Stimulated activated CD8-positive, alpha-beta memory T cell treated with anti-CD3 and anti-CD28 coated beads, Interleukin-2, amount 100 ng/mL, for 1 hour (primary cell): Measurements from ENCODE around the gene SLC17A9.

ENCODE experiments used
- DNase-seq, 2 donors: peaks; one replicate each; pipeline ENCODE4 v3.0.0-alpha.2; 2020; ENCODE audit warnings: low read depth in 2 of 2

Gene SLC17A9

DNA sequence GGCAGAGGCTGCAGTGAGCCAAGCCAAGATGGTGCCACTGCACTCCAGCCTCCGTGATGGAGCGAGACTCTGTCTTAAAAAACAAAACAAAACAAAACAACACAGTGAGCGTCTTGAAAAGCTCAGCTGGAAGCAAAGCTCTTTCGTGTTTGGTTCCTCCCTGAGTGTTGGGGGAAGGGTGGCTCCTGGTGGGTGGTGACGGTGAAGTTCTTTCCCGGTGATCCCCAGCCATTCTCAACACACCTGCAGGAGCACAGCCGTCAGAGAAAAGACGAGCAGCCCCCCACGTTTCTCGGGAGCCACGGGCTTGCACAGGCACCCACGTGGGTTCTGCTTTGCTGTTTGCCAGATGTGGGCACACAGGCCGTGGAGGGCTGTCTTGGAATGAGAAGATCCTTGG is 51.0 kb downstream of the SLC17A9 start:
- no peak for DNase-seq

DNA sequence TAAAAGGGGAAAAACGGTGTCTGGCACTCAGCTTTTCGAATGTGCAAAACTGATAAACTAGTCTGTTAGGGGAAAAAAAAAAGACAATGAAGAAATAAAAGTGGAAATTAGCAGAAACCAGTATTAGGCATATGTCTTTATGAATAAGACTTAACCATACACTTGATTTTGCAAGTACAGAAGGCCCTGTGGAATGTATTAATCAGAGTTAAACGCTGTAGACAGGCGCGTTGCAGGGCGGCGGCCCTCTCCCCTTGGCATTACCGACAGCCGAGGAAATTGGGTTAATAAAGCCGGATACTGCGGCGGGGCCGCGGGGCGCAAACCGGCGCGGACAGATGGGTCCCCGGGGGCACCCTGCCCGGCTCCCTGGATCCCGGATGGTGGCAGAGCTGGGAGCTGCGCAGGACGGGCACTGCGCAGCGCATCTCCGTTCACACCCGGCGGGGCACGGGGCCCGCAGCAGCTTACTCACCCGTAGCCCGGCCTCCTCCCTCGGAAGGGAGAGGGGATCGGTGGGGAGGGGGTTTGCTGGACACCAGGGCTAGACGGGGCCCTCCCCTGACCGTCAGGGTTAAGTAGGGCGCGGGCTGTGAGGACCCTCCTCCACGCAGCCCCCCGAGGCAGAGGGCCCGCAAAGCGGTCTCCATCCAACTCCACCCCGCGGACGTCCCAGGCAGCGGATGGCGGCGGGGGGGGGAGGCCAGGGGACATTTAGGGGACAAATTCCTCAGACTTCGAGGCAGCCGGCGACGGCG is 52.3 kb downstream of the SLC17A9 start:
- DNase-seq: no peak

DNA sequence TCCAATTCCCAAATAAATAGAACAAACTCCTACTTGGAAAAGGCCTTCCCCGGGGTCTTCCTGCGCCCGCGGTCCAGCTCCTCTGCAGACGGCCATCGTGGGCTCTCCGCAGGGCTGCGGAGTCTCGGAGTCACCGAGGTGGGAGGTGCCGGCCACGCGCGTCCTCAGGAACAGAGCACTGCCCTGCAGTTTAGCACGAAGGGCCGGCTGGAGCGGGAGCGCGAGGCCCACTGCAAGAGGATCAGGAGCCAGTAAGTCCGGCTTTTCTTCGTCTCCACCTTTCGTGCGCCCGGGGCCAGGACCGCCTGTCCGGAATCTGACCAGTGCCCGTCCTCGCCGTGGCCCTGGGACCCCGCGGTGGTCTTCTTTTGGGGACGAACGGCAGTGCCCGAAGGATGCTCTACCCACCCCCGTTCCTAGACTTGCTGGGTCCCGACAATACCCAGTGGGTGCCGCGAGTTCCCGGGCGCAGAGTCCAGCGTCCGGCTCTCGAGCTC is 52.9 kb downstream of the SLC17A9 start:
- no peak for DNase-seq

DNA sequence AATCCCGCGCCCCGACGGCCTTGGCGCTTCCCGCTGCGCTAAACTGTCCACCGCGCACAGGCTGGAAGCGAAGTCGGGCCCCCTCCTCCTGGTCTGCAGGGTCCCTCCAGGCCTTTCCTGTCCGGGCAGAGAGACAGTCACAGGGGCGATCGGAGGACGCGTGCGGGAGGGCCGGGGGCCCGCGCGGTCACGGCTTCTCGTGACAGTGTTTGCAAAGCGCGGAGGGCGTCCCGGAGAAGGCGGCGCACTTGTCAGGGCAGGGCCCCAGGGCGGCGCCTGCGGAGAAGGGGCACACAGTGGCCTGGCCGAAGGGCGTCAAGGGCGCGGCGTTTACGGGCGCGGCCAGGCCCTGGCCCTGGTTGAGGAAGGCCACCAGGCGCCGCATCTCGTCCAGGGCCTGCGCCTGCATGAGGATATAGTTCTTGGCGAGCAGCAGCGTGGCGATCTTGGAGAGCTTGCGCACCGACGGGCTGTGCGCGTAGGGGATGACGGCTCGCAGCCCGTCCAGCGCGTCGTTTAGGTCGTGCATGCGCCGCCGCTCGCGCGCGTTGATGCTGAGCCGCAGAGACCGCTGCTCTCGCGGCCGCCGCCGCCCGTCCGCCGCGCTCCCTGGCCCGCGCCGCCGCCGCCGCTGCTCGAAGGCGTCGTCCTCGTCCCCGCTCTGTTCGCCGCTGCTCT is 53.5 kb downstream of the SLC17A9 start:
- DNase-seq: no peak

DNA sequence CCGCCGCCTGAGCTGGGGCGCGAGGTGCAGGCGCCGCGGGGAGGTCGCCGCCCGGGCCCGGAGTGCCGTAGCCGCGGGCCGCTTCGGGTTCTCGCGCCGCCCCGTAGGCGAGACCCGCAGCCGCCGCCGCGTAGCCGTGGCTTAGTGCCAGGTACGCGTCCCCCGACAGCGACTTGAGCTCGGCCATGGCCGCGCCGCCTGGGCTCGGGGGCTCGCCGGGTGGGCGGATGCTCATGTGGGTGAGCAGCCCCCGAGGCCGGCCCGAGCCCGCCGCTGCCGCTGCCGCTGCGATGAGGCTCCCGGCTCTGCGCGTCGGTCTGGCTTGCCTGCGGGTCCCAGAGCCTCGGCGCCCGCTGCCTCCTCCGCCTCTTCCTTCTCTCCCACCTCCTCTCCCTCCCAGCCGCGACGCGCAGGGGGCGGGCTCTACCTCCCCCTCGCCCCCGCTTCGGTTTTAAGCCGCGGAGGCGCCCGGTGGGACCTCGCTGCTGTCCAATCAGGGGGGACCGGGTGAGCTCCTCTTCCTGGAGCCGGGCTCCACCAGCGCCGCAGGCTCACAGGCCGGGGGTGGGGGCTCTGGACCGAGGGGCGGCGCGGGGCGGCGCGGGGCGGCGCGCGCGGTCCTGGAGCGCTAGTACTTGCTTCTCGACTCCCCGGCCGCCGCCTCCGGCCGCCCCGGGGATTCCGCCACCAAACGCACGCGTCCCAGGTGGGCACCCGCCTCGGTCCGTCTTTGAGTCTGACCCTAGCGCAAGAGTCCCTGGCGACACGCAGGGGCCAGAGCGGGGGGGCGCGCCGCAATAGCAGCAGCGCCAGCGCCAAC is 54.2 kb downstream of the SLC17A9 start, which contains the start of gene BHLHE23:
Gene BHLHE23, minus strand, starts transcription at position 425 of the 820 bp plus-strand sequence. Its CDS starts 190 bp downstream, at position 235.
- no peak for DNase-seq

DNA sequence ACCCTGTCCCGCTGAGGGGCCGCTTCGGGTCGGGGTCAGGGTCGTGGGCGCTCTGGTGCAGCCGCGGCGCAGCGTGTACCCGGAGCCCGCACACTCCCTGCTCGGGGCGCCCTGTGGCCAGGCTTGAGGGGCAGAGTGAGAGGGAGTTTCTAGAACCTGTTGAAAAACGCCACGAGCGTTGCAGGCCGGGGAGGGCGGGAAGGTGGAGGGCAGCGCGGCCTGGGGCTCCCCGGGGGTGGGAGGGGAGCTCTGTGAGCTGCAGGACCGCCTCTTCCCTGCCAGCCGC is 54.8 kb downstream of the SLC17A9 start:
- DNase-seq: no peak

DNA sequence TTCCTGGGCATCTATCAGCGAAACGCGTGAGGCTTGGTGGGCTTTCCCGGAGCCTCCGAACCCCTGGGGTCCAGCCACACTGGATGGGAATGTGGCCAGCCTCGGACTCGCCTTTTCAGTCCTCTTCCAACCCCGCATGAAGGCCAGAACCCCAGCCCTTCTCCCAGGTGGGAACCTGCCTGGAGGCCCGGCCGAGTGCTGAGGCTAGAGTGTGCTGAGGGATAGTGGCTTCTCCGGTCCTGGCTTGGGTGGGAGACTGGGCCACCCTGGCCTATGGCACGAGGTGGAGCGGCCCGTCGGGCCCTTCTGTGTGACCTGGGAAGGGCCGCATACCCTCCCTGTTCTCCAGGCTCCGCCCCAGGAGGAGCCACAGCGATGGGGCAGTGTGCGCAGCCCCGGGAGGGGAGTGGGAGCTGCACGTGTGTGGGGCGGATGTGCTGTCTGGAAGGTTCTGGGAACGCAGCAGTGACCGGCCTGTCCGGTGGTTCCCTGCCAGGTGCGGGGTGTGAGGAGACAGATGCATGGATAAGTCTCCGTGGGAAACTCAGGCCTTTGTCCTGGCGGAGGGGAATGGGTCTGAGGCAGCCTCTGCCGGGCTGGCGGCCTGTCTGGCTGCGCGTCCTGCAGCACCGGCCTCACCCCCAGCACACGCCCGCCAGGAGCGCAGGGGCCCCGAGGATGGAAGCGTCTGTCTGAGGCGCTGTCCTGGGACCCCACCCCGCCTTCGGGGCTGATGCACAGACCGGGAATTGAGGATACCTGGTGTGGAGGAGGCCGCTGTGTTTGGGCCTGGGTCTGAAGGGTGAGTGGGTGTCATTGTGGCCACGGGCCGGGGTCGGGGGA is 55.4 kb downstream of the SLC17A9 start:
- DNase-seq: no peak

DNA sequence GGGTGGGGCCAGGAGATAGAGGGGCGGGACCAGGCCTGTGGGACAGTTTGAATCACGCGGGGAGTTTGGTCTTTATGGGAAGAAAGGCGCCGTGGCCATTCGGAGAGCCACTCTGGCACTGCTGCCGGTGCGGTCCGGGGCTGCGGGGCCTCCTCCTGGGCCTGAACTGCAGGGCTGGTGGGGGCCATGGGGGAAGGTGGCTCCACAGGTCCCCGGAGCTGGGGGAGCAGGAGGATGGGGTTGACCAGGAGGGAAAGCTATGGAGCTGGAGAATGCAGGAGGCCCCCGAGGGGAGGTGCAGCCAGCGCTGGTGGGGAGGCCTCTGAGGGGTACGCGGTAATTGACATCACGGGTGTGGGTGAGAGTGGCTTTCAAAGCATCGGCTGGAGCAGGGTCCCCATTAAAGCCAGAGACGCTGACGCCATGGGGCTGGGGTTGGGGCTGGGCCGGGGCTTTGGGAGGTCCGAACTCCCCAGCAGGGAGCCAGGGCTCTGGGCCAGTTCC is 56.1 kb downstream of the SLC17A9 start:
- no peak for DNase-seq

DNA sequence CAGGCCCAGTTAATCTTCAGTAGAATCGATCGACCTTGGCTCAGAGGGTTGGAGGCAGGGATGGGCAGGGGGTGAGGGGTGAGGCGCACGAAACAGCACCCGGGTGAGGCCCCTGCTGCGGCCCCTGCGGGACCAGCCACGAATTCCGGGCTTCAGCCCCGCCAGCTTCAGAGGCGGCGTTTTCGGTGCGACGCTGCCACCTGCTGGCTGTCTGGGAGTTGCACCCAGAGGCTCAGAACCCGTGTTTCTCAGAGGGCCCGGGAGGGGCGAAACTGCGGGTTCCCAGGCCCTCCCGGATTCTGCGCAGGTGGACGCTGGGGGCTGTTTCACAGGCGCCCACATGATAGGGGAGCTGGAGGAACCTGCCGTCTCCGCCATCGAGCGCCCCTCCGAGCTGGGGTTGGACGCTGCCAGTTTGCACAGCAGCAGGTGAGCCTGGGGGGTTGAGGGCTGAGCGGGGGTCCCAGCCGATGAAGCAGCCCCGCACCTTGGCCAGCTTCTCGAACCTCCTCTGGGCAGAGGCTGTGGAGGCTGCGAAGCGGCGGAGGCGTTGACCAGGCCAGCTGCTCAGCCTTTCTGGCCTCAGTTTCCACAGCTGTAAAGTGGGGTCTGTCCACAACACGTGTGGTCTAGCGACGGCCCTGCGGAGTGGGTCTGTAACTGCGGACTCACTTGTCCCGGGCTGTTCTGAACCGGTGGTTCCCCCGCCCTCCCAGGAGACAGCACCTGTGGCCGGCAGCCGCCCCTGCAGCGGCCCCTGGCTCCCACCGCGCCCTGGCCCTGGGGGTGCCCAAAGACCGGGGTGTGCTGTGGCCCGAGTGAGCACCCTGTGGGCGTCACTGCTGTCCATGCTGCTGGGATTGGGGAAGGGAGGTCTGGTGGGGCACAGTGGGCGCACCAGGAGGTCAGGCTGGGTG is 56.8 kb downstream of the SLC17A9 start:
- peak; percentile 65 to 72 for DNase-seq

DNA sequence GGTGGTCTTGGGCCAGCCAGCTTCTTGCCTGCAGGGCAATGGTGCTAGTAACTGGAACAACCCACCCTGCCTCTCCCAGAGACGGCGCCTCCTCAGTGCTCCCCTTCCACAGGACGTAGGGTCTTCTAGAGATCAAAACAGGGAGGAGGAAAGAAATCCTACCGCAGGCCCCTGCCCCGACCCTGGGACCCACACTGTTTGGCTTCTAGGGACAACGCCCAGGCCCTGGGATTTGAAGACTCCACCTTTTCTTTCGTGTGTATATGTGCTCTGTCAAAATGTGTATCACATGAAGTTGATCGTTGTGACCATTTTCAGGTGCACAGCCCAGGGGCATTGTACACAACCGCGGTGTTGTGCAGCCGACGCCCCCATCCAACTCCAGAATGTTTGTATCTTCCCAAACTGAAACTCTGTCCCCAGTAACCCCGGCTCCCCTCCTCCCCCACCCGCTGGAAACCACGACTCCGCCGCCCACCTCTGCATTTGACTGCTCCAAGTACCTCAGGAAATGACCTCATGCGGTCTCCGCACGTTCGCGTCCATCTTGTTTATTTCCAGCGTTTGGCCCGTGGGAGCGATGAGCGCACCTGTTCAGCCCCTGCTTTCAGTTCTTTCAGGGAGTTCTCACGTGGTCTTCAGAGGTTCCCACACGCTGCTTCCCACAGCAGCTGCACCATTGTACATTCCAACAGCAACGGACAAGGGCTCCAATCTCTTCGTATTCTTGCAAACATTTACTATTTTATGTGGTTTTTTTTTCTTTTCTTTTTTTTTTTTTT is 57.7 kb downstream of the SLC17A9 start:
- peak in 1 of 2 donors; percentile 47 for DNase-seq

DNA sequence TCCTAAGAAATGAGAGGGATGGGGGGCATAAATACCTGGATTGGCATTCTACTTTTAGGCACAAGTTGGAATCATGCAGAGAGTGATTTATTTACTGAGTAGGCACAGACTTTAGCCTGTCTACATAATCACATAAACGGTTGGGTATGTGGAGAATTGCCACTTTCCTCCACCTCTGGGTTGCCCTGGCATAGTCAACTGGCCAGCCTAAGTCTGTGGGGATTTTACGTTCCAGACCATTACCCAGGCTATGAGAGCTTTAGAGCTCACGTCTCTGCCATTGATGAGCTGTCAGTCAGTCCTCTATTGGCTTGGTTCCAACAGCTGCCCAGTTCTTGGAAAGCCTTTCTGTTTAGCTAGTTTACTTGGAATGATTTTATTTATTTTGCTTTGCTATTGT is 59.3 kb downstream of the SLC17A9 start:
- no peak for DNase-seq

DNA sequence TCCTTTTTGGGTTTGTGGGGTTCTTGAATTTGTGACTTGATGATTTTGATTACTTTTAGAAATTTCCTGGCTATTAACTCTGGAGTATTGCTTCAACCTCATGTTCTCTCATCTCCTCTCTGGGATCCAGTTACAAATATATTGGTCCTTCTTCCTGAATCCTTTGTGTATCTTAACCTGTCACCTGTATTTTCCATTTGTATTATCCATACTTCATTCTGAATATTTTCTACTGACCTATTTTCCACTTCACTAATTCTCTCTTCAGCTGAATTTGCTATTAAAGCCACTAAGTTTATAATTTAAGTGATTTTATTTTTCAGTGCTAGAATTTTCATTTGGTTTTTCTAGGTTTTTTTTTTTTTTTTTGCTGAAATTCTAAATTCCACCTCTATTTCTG is 60.7 kb downstream of the SLC17A9 start:
- no peak for DNase-seq

DNA sequence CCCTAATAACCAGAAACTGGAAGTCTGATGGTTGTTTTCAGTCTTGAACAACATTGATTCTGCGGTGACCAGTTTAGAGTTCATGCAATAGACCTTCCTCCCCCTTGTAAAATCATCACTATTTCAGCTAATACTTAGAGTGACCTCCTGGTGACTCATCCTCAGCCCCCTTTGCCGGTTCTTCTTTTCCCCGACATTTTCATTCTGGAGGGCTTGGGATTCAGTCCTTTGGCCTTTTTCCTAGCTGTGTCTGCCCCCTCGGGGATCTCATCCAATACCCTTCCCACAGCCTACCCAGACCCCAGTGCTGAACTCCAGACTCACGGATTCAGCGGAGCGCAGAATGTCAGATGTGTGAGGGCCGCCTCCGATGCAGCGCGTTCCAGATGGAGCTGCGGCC is 61.8 kb downstream of the SLC17A9 start:
- no peak for DNase-seq

DNA sequence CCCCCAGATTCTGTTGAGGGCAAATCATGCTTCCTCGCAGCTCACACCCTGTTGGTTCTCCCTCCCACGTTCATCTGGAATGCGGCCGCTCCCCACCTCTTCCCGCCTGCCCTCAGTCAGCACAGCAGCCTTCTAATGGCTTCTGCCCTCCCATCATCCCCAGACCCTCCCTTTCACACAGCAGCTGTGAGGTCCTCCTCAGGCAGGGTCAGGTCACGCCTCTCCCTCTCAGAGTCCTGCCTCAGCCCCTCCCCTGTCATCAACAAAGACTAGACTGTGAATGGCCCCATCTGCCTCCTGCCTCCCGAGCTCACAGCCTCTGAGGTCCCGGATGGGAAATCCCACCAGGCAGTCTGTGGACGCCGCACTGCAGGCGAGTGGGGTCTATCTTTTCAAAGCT is 62.2 kb downstream of the SLC17A9 start:
- no peak for DNase-seq

DNA sequence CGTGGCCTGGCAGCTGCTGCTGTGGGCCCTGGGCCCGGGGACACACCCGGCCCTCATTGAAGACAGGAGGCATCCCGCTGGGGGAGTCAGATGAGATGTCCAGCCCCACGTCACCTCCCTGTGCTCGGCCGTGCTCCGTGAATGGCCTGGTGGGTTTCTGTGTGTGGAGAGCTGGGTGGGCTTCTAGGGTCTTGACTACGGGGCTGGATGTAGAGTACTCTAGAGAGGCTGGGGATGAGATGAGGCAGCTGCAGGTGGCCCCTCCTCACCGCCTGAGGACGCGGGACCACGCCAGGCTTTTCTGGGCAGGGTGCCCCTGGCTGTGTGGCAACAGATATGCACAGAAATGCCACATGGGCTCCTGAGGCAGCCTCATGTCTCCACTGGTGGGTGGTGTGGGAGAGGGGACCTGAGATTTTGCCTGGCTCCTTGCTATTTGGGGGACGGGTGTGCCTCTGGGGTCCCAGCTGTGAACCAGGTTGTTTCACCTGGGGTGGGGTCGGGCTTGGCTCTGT is 62.7 kb downstream of the SLC17A9 start:
- no peak for DNase-seq

DNA sequence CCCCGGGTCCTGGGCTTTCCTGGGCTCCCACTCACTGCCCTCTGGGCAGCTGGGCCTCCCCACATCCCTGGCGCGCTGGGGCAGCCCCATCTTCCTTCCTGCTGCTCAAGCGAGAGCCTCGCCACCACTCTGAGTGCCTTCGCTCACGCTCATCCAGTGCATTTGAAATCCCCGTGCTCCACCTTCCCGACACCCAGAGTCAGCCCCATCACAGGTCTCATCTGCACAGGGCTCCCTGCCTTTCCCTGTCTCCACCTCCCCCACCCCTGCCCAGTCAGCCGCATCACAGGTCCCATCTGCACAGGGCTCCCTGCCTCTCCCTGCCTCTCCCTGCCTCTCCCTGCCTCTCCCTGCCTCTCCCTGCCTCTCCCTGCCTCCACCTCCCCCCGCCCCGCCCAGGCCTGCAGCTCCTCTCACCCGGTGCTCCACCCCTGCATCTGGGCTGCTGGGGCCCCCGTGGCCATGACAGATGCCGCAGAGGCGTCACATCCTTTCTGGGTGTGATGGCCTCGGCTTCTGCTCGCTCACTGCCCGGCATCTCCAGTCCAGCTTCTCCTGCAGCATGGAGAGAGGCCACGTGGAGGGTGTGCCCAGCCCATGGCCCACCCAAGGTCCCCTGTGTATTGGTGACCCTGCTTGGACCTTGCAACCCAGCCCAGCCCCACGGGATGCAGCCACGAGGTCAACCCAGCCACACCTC is 63.3 kb downstream of the SLC17A9 start:
- no peak for DNase-seq

DNA sequence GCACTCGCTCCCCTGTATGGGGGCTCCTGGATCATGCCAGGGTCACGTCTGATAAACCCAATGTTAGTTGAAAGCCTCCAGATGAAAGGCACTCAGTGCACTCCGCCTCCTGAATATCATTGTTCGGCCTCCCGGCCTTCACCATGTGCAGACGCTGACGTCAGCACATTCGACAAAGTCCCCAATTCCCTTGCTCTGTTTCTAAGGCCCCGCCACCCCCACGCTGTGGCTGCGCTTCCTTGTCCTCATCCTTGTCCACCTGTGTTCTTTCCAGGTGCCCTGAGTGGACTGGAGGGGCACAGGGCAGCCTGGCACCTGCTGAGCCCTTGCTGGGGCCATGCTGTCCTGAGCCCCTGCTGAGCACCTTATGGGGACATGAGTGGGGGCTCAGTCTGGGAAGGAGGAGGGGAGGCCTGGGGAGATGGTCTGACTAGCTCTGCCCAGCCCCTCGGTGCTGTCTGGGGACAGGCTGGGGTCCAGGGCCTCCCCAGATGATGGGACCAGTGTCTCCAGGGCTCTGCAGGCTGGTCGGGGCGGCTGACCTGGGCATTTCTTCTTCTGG is 64.1 kb downstream of the SLC17A9 start:
- DNase-seq: no peak

DNA sequence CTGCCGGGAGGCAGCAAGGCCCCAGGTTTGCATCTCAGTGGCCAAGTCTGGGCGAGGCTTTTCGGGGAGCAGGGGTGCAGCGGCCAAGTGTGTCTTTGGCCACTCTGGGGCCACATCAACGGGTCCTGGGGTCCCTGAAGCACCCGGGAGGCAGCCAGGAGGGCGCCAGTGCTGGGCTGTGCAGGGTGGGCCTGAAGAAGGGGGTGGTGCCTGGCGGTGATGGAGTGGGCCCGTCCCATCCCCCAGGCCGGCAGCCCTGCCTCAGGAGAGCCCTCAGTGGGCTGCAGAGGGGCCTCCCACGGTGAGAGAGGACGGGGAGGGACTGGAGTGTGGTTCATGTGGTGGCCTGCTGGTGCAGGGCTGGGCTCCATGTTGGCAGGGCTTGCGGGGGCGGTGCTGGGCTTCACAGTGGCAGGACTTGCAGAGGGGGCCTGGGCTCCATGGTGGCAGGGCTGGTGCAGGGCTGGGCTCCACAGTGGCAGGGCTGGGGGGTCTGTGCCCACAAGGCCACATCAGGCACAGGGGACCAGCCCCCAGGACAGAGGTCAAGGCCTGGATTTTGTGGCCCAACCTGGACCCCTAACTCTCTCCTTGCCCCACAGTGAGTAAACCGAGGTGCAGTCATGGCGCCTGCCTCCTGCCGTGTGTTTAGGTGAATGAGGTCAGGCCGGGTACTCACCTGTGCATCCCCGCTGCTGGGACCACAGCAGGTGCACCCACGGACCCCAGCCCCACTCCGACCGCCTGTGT is 64.7 kb downstream of the SLC17A9 start:
- no peak for DNase-seq
